GM19455 (cell line): ENCODE data around the gene KLF1.

Source experiments
- ATAC-seq: cut with Tn5 transposase; IDR thresholded peaks from one replicate; pipeline ENCODE4 v1.9.1; 2021; ENCODE audit not compliant: unreplicated experiment

The KLF1 gene

GRCh38 chr19:12838886-12839756 lies 47.9 kb downstream of the KLF1 start:
- ATAC-seq = no peak

- ATAC-seq = no peak
Observed at GRCh38 chr19:12838182-12838885, 48.7 kb downstream of the KLF1 start, which contains the start of gene MAST1. TSS of gene MAST1 (plus strand) at chr19:12838515. CDS start at chr19:12838573, 58 bp downstream.

GRCh38 chr19:12837225-12837624 lies 49.8 kb downstream of the KLF1 start:
- ATAC-seq = no peak

- ATAC-seq = no peak
Observed at GRCh38 chr19:12836529-12836863, 50.5 kb downstream of the KLF1 start.

- ATAC-seq = no peak
Observed at GRCh38 chr19:12834976-12835757, 51.8 kb downstream of the KLF1 start.

- ATAC-seq = no peak
Observed at GRCh38 chr19:12834566-12834943, 52.4 kb downstream of the KLF1 start, which contains the start of gene RTBDN. TSS of gene RTBDN (minus strand) at chr19:12834579. CDS start at chr19:12829979, 4,600 bp downstream.
